SH-SY5Y (cell line): Measurements from ENCODE around the gene PRXL2A.

Experiments used
- GATA2 ChIP-seq: IDR thresholded peaks from 2 replicates; pipeline ENCODE4 v1.6.1; 2011; ENCODE audit warnings: mild to moderate bottlenecking, low read depth, low read length
- GATA3 ChIP-seq: IDR thresholded peaks from 2 replicates; pipeline ENCODE4 v1.6.1; 2011; ENCODE audit warnings: low read depth, mild to moderate bottlenecking, low read length, moderate library complexity

PRXL2A gene

DNA sequence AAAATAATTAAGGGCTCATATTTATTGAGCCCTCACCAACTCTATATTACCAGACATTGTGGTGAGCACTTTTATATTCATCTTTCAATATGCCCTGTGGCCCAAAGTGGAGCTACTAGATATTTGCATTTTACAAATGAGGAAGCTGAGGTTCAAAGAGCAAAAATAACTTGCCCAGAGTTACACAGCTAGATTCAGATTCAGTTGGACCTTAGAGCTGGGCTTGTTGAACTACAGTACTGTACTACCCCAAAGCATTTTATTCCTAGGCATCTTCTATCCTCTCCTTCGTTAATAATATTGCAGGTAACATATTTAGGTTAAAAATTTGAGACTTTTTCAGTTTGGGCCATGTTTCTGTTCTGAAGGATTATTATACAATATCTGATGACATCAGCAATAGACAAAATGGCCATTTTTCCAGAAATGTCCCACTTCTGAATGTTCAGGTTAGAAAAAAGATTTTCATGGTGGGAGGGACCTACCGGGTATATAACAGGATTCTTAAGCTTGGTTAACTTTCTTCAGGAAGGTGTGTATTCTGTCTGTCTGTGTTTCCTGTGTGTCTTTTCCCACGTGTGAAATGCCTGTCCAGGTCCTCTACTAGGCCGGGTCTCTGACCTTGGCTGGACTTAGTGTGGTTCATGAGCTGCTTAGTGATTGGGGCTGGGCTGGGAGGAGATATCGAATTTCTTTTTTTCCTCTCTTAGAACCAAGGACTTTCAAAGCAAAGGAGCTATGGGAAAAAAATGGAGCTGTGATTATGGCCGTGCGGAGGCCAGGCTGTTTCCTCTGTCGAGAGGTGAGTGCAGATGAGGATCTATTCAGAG is 13.6 kb downstream of the PRXL2A start:
- TF ChIP-seq GATA2 (no peak), GATA3 (no peak)

DNA sequence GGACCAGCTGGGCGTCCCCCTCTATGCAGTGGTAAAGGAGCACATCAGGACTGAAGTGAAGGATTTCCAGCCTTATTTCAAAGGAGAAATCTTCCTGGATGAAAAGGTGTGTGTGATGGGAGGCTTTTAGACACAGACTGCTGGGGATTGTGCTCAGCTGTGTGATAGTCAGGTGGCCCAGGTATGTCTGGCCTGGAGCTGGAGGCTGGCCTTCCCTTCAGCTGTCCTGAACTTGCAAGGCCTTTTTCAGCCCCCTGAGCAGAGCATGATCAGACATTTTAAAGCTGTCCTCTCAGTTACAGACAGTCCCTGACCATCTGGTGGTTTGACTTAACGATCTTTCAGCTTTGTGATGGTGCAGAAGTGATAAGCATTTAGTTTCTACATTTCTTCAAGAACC is 17.6 kb downstream of the PRXL2A start:
- TF ChIP-seq GATA3, result no peak
- no peak for TF ChIP-seq GATA2

DNA sequence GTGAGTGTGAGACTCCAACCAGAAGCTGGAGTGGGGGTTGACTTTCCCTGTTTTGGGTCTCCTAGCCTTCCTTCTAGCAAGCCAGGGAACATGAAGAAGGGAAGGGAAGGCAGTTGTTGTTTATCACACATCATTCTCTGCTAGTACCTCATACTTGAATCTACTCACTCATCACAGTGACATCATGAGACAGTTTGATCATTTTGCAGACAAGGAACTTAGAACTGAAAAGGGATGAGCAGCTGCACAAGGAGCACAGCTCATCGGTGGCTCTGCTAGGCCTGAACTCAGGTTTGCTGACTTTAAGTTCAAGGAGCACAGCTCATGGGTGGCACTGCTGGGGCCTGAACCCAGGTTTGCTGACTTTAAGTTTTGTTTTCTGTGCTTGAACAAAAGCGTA is 19.2 kb downstream of the PRXL2A start:
- no peak for TF ChIP-seq GATA2
- TF ChIP-seq GATA3, result no peak

DNA sequence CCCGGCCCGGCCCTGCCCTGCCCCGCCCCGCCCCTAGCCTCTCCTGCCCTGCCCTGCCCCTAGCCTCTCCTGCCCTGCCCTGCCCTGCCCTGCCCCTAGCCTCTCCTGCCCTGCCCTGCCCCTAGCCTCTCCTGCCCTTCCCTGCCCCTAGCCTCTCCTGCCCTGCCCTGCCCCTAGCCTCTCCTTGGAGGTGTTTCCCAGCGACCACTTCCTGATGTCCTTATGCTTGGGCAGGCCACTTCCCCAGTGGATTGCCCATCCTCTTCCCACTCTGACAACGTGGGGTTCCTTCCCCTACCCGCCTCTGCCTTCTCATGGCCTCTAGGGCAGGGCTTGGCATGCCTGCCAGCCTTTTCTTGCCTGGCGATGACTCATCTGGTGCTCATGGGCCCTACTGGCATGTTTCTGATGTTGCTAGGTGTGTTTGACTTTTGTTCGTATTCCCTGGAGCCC is 21.2 kb downstream of the PRXL2A start:
- no peak for TF ChIP-seq GATA2
- no peak for TF ChIP-seq GATA3

DNA sequence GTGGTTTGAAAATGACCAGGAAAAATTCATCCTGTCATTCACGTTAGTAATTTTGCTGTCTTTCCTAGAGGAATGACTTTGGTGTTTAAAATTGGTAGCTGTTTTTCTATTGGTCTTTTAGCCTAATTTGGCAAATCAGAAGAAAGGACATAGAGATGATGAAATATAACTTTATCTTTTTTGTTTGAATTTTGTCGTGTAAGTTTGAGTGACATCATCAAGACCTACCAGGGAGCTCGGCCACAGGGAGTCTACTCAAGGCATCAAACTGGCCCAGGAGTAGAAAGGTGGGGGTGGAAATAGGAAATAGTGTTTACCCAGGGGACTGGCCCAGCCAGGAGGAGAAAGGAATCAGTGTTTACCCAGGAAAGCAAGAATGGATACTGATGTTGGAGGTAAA is 24.8 kb downstream of the PRXL2A start:
- TF ChIP-seq GATA3 (no peak), GATA2 (no peak)

DNA sequence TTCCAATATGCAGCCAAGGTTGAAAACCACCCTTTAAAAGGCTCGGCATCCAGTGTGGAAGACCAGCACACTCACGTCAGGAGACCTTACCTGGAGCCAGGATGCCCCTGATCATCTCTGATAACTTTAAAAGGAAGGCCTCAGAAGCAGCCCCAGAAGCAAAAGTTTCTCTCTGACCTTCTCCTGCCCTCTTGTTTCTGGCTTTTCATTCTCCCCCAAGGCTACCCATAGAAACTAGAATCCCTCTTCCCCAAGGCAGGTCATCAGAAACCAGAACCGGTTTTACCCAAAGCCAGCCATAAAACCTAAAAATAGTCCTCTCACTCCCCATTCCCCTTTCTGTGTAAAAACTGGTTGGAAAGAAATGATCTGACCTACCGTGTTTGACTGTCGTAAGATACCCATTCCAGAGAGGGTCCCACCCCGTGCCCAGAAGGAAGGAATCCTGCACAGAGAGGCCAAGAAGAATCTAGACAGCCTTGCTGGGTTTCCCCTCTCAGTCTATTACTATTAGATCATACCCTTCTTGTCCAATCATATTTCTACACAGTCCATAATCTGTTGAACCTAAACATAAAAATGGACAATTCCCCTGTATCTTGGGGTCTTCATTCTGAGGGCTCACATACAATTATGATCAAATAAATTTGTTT is 28.2 kb downstream of the PRXL2A start:
- TF ChIP-seq GATA2 (no peak), GATA3 (no peak)

DNA sequence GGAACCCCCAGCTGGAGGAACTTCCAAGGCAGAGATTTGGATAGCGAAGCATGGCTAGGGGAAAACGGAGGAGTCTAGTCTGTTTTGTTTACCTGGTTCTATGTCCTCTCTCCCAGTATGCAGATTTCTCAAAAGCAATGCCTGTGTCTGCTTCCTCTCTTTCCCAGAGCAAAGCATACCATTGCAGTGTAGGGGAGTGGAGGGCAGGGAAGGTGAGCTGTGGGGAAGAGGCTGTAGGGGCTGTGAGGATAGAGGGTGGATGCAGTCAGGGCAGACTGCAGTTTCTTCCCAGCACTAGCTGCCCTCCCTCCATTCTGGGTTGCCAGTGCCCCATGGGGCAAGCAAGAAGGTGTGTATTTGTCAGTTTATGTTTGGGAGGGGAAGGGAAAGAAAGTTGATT is 28.9 kb downstream of the PRXL2A start:
- TF ChIP-seq GATA2, result no peak
- no peak for TF ChIP-seq GATA3

DNA sequence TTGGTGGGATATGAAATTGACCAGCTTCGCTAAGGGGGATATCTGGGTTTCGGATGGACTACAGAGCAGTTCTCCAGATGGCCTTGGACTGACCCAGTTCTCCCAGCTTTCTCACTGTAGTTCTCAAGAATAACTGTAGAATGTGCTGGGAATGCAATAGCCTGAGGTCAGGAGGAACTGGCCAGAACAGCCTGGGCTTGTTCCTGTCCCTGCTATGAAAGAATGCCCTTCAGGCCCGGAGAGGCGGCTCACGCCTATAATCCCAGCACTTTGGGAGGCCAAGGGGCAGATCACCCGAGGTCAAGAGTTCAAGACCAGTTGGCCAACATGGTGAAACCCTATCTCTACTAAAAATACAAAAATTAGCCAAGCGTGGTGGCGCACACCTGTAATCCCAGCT is 33.5 kb downstream of the PRXL2A start:
- TF ChIP-seq GATA2, result no peak
- TF ChIP-seq GATA3, result no peak

DNA sequence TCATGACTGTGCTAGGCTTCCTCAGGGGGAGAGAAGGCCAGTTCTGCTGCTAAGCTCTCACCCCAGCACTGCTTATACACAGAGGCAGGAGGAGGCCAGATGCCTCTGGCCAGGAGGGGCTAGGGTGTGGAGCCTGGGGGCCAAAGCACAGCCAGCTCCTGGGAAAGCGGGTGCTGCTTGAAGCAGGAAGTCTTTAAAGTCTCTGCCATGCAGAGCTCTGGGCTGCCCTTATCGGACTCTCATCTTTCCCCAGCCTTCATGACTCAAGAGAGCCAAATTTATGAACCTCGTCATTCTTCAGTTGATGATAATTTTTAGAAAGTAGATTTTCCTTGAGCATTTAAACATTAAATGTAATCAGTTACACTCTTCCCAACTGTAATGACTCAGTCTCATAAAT is 34.5 kb downstream of the PRXL2A start:
- TF ChIP-seq GATA2, result peak; percentile 74
- TF ChIP-seq GATA3, result peak; percentile 50

DNA sequence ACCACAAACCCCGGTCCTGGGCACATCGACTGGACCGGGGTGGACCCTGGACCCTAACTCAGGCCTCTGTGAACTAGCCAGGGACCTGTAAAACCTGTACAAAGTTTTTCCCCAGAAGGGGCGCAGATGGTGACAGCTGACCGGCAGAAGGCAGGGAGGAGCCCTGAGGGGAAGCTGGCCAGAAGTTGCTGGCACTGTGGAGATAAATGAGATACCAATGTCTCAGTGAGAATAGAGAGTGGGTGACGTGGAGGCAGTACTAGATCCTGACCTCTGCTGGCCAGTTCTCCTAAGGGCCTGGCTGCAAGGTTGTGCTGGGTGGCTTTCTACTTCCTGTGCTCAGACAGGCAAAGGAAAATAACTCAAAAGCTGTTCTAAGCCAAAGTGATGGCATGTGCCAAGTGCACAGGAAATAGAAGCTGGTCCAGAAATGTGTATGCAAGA is 35.2 kb downstream of the PRXL2A start:
- TF ChIP-seq GATA2 (peak; percentile 71), GATA3 (no peak)

DNA sequence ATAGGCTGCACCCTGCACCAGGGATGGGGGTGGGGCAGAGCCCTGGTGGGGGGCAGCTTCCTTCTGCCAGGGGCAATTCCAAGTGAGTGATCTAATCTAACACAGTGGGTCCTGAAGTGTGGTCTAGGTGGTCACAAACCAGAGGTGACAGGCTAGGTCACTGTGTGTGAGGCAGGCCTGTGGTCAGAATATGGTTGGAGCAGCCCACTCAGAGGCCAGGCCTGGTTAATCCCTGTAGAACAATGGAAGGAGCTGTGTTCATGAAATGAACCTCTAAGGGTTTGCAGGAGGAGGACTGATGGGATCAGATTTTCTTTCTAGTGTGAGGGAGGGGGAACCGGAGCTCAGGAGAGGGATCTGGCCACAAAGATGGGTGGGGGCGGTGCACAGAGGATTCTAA is 35.8 kb downstream of the PRXL2A start:
- no peak for TF ChIP-seq GATA3
- no peak for TF ChIP-seq GATA2

DNA sequence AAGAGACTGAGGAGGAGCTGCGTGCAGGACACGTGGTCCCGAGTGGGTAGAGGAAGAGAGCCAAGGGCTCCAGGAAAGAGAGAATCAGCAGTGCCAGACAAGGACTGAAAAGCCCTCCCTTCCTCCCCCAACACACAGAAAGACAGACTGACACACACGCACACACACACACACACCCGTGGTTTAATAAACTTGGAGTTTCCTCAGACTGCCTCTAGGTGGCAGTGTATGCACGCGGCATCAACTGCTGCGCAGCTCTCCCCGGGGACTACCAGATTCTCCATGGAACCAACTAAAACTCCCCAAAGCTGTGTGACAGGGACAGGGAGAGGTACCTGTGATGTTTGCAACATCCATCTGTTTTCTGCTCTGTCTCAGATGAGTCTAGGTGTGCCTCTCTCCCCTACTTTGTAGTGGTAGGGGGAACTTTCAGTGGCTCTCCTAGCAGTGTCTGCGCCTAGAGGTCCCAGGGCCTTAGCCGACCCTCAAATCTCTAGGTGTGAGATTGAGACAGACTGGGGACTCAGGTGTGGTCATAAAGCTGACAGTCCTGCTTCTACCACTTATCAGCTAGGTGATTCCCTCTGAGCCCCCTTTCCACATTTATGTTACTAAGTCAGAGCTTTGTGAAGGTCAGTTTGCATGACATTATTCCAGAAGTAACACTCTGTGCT is 36.4 kb downstream of the PRXL2A start:
- TF ChIP-seq GATA3 (no peak), GATA2 (no peak)

DNA sequence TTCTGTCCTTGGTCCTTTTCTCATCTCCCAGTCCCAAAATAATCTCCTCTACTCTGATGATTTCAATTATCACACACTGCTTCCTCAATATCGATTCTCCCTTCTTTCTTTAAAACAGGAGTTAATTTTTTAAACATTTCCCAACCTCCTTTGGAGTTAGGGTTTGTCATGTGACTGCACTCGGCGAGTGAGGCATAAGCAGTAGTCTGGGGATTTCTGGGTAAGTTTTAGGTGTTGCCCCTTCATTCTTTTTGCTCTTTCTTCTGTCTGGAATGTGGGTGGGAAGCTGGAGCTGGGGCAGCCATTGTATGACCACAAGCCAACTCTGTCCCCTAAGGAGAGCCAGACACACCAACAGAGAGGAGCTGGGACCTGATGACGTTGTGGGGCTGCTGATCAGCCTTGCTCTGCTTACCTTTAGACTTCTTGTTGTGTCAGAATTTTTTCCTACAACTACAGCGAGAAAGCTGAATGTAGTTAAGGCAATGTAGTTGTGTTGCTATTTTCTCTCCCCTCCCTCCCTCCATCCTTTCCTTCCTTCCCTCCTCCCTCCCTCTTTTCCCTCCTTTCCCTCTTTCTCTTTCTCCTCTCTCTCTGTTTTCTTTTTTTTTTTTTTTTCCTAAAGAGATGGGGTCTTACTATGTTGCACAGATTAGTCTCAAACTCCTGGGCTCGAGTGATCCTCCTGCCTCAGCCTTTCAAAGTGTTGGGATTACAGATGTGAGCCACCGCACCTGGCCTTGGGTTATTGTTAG is 39.3 kb downstream of the PRXL2A start:
- TF ChIP-seq GATA3 (no peak), GATA2 (no peak)
